HG02759 (cell line): ENCODE data around the gene DOK1.

ENCODE experiments used
- ATAC-seq: cut with Tn5 transposase; IDR thresholded peaks from one replicate; pipeline ENCODE4 v1.9.1; 2021; ENCODE audit warnings: mild to moderate bottlenecking, moderate library complexity; ENCODE audit not compliant: unreplicated experiment

The DOK1 gene

GRCh38 chr2:74553892-74554819, at the start of gene DOK1, which contains the start of gene LOXL3:
Gene DOK1 (plus strand): TSS chr2:74554720. CDS start chr2:74554755, 35 bp downstream.
Gene LOXL3 (minus strand): TSS chr2:74553942. CDS start chr2:74552634, 1,308 bp downstream.
- ATAC-seq: peak; percentile 63

DNA sequence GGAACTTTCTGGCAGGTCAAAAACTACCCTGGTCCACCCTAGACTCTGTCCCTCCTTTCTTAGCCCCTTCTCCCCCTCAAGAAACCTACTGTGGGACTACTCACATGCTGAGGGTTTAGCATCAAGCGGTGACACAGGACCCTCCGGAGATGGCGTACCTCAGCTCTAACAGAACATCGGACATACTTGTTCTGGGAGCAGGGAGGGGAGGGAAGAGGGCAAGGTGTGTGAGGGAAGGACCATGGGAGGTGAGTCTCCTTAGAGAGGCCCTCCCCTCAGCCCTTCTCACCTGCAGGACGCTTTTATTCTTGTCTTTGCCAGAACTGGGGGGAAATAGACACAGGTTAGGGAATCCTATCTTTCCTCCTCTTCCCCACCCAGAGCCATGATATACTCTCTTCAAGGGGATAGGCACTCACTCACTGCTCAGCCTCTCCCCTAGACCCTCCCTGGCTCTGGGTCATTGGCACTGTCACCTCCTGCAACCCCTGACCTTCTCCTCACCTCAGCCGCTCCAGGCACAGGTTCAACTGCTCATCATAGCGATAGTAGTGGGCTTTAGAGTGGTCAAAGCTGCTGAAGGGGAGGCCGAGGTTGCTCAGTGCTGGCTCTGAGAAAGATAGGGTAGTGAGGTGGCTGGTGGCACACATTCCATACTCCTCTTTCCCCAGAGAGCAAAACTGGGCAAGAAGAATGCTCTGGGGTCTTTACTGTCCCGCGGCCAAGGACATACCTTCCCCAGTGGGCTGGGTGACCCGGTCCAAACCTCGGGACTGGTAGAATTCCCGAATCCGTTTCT, 48.9 kb upstream of the DOK1 start:
- ATAC-seq: no peak

DNA sequence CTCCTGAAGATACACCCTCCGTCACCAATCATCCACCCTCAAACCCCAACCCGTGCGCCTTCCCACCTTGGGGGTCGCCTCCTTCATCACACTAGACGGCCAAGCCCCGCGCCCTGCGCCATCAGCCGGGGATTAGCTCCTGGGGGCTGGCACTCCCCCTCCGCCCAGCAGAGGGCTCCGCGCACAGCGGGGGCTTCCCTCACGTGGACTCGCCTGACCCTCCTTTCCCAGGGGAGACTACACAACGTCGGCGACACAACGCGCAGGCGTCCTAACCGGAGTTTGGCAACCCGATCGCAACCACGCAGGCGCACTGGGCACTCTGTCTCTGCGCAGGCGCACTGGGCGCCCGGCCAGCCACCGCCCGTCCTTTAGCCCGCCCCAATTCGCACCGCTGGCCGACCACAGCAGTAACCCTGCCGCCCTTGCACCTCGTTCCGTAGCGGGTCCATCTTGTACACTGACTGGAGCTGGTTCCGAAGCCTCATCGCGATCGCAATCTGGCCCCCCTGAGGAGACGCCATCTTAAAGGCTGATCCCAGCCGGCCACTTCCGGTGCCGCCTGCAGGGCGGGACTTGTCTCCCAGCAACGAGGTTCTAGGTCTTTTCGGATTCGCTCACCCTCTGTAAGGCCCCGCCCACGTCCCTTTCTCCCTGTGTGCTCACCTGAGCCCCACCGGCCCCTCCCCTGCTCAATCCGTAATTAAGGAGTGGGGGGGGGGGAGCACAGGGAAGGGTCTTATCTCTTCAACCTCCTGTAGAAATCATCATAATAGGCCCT, 47.2 kb upstream of the DOK1 start, which contains the start of gene PCGF1:
Gene PCGF1 (minus strand): TSS at position 551 of the 781 bp plus-strand sequence. CDS start 27 bp downstream, at position 524.
- peak; percentile 86 for ATAC-seq

DNA sequence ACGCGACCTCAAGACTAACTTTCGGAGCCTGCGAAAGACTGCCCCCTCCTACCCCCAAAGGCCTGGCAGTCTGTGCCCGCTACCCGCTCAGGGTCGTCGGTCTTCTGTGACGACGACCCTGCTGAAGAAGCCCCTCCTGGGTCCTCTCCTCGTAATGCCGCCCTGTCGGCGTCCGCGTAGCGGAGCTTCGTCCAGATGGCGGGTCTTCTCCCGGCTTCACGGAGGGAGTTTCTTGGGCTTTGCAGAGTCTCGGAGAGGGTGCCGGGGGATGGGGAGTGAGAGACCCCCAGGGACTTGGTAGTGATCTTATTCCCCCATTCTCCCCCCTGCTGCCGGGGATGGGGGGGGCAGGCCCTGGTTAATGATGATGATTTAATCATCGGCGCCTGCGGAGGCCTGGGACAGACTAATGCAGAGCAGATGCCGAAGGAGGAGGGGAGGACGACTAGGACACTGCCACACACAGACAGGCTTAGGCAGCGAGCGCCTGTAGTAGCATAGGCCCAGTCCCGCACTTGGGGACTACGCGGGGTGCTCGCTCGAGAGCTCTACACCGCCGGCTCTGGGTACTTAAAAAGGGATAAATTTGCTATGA, 46.5 kb upstream of the DOK1 start:
- peak; percentile 11 for ATAC-seq

DNA sequence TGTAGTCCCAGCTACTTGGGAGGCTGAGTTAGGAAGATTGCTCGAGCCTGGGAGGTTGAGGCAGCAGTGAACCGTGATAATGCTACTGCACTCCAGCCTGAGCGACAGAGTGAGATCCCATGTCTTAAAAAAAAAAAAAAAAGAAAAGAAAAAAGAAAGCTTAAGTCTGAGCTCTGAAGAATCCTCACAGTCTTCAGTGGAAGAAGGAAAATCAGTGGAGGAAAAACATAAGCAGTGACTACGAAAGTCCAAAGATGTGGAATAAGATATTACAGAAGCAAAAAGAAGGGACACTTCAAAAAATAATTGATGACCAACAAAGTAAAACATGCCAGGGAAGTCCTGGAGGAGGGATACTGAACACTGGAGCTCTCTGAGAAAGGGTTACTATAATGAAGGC, 44.2 kb upstream of the DOK1 start:
- no peak for ATAC-seq

GRCh38 chr2:74511104-74511989, 43.2 kb upstream of the DOK1 start:
- ATAC-seq: no peak

DNA sequence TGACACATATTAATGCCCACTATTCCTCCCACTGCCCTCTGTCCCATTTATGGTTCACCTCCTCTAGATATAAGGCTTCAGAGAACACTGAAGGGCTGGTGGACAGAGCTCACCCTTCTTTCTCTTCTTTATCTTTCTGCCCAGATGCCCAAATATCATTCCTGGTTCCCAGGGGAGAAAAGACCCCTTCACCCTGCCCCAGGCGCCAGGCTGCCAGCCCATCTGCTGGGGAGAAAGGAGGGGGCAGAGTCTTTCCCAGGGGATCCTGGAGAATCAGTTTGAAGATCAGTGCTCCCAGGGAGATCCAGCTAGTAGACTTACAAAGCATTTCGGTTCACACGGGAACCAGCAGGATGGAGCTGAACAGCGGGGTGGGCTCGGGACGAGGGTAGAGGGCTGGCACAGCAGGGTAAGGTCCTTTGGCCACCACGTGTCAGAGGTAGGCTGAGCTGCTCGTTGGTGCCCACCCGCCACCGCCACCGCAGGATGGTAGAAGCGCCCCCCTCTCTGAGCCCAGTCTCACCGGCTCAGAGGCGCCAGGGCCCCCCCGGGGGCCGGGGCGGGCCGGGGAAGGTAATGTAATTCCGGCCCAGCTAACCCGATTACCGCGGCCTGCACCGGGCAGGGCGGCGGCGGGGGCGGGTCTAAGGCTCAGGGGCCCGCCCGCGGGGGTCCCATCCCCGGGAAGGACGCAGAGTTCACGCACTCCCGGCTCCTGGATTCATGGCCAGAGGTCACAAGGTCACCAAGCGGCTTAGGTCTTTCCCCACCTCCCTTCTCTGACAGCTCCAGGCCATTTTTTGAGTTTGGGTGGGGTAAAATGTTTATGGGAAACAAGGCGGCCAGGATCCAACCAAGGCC, 41.5 kb upstream of the DOK1 start:
- no peak for ATAC-seq

DNA sequence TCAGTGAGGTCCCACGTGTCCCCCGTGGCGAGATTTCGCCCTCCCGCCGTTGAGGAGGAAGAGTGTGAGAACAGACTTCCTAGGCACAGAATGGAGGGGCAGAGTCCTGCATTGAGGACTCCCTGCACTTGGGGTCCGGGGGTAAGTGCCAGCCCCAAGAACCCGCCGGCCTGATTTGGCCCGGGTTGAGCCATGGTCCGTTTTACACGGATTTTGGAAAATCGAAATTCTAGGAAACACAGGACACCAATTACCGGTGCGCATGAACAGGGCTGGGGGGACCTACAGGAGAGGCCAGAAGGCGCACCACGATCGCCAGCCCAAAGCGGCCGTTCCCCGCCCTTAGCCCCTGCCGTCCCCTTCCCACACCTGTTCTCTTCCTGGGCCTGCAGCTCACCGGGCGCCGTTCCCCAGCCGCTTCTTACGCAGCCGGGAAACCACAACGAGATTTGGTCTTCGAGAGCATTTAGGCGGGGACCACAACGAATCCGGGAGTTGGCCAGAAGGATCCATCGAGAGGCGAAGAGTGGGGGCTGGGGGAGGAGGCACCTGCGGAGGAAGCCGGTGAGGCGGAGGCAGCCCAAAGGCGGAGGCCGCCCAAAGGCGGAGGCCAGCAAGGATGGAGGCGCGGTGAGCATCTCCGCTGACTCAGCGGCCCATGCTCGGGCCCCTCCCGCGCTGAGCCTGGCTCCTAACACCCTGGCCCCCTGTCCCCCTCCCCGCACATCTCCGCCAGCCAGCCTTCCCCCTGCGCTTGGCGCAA, 40.7 kb upstream of the DOK1 start:
- no peak for ATAC-seq

GRCh38 chr2:74514368-74515270, 39.9 kb upstream of the DOK1 start, which contains the start of gene TLX2:
Gene TLX2 (plus strand): TSS chr2:74514450. CDS start chr2:74514807, 357 bp downstream.
- no peak for ATAC-seq

DNA sequence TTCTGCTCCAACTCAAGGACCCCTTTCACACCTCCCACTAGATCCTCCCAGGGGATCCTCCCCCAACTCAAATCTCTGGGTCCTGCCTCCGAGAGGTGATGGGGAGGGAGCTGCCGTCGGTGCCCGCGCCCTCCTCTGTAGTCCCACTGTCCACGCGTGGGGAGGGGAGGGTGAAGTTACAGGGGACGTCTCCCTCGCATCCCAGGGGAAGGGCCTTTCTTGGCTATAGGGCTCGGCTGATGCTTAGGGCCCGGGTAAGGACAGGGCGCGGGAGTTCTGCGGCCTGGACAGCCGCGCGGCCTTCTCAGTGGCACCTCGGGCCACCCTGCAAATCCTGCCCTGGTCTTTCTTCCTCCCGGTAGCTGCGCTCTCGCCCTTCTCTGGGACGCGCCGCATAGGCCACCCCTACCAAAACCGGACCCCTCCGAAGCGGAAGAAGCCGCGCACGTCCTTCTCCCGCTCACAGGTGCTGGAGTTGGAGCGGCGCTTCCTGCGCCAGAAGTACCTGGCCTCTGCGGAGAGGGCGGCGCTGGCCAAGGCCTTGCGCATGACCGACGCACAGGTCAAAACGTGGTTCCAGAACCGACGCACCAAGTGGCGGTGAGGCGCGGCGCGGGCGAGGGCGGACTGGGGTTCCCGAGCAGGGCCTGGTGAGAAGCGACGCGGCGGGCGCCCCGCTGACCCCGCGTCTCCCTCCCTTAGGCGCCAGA, 39.1 kb upstream of the DOK1 start:
- ATAC-seq: peak; percentile 23

DNA sequence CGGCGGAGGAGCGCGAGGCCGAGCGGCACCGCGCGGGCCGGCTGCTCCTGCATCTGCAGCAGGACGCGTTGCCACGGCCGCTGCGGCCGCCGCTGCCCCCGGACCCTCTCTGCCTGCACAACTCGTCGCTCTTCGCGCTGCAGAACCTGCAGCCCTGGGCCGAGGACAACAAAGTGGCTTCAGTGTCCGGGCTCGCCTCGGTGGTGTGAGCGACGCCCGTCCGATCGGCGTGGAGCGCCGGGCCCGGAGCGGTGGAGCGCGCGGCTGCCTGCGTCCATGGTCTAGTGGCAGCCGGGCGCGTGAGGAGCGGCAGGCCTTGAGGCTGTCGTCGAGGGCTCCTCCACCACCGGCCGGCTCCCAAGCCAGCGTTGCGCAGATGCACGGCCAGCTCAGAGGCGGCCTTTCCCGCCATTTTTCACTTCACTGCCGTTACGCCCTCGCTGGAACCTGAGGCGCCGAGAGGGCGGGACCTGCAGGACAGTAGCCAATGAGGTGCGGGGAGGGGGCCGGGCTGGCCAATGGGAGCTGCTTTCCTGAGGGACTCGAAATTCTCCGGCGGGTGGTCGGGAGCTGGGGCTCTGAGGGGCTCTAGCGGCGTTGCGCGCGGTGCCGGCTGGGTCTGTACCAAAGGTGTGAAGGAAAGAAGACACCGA, 38.4 kb upstream of the DOK1 start:
- ATAC-seq: peak; percentile 74

- no peak for ATAC-seq
These were observed 37.9 kb upstream of the DOK1 start for GRCh38 chr2:74516650-74517049.

DNA sequence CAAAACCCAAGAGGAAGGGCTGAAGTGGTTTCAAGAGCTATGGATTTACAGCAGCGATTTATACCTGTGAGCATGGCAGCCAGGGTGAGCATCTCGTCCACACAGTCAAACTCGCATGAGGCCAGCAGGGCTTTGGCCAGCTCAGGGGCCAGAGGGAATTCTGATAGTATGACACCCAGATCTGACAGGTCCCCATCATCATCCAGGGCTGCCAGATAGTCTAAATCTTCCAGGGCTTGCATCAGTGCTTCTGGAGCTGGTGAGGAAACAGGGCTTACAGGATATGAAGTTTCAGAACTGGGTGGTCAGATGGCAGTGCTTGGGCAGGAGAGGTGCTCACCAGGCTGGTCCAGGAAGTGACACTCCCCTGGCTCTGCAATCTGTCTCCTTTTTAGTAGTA, 32.0 kb upstream of the DOK1 start:
- ATAC-seq: no peak

DNA sequence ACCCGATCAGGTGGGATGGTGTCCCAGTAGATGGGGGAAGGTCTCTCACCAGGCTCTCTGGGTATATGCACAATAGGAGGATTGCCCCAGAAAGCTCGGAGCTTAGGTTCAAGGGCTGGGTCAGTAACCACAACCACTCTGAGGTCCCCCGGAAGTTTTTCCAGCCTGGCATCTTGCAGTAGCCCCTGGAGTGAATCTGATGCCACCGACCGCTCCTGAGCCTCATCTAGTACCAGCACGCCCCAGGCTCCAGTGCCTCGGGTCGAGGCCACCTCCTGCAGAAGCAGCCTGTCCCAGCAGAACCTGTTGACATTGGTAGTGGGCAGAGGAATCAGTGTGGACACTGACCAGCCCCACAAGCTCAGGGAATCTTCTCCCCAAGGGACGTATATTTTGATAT, 30.5 kb upstream of the DOK1 start:
- ATAC-seq: no peak

GRCh38 chr2:74524955-74525716, 29.4 kb upstream of the DOK1 start:
- ATAC-seq: no peak
